Measurements from ENCODE around the gene KCNH2. TPM values are rescaled to one million over a fixed set of nuclear protein-coding genes. Genes with fewer than 3 reads are reported as not detected.

The KCNH2 gene
- total RNA-seq, 1 donor from 2014 or later: 2.1 TPM

DNA sequence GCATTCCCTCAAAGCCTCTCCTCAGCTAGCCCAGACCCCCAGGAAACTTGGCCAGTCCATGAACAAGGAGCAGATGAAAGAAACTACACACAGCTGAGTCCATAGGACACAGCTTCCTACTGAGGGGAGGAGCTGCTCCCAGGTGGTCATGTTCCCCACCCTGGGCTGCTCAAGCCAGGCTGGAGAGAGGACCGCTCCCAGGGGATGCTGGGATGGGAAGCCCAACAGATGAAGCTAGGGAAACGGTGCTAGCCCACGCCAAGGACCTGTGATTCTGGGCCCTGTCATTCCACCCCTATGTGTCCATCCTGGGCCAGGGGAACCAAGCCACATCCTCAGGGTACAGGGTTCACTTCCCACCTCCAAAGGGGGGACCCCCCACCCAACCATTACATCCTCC, 19.0 kb downstream of the KCNH2 start:
- Histone ChIP-seq H3K27me3 (ENCODE audit: control insufficient read depth, insufficient read depth, low read length) (peaks cover 60% of the 10 kb centered on the region), H3K4me3 (ENCODE audit: low read depth, low read length) (no peak overlapping the region), H3K36me3 (ENCODE audit: control insufficient read depth, insufficient read depth, low read length) (no peaks in the 10 kb centered on the region)
- no peak for DNase-seq (ENCODE audit: low read depth)
- TF ChIP-seq, protein P1, sequence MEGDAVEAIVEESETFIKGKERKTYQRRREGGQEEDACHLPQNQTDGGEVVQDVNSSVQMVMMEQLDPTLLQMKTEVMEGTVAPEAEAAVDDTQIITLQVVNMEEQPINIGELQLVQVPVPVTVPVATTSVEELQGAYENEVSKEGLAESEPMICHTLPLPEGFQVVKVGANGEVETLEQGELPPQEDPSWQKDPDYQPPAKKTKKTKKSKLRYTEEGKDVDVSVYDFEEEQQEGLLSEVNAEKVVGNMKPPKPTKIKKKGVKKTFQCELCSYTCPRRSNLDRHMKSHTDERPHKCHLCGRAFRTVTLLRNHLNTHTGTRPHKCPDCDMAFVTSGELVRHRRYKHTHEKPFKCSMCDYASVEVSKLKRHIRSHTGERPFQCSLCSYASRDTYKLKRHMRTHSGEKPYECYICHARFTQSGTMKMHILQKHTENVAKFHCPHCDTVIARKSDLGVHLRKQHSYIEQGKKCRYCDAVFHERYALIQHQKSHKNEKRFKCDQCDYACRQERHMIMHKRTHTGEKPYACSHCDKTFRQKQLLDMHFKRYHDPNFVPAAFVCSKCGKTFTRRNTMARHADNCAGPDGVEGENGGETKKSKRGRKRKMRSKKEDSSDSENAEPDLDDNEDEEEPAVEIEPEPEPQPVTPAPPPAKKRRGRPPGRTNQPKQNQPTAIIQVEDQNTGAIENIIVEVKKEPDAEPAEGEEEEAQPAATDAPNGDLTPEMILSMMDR (IDR thresholded peaks at IDR 0.05; ENCODE audit: insufficient read depth, low read length, poor library complexity, severe bottlenecking): no peak

DNA sequence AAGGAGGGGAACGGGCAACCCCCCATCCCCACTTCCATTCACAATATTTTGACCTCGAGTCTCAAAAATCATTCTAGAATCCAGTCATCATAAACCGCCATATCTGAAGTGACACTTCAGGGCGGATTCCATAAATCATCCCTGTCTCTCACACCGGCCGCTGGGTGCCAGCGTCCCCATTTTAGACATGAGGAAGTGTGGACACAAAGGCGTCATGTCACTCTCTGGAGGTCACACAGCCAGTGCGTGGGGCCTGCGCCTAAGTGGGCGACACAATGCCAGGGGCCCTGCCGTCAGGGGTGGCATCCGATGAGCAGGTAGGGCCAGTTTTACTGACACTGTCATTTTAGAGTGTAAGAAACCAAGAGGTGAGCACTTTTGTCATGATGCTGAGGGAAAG, 19.5 kb downstream of the KCNH2 start:
- H3K36me3 ChIP-seq (ENCODE audit: control insufficient read depth, insufficient read depth, low read length): no peaks in the 10 kb centered on the region
- no peak overlapping the region for H3K4me3 ChIP-seq (ENCODE audit: low read depth, low read length)
- TF ChIP-seq, protein P1 (IDR thresholded peaks at IDR 0.05; ENCODE audit: insufficient read depth, low read length, poor library complexity, severe bottlenecking): no peak
- no peak for DNase-seq (ENCODE audit: low read depth)
- peaks cover 56% of the 10 kb centered on the region for H3K27me3 ChIP-seq (ENCODE audit: control insufficient read depth, insufficient read depth, low read length)

DNA sequence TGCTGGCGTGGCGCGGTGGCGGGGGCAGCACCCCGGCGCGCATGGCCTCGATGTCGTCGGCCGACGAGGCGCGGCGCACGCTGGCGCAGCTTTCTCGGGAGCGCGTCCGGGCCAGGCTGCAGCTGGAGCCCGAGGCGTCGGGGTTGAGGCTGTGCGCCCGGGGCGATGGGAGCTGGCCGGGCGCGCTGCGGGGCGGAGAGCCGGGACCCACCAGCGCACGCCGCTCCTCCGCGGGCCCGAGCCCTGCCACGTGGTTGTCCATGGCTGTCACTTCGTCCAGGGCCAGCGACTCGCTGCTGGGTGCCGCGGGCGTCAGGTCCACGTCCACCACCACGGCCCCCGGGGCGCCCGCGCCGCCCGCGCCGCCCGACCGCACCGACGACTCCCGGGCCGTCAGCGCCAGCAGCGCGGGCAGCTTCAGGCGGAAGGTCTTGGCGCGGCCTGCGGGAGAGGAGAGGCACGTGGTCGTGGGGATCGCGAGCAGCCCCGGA, 20.0 kb downstream of the KCNH2 start:
- H3K36me3 ChIP-seq (ENCODE audit: control insufficient read depth, insufficient read depth, low read length): no peaks in the 10 kb centered on the region
- TF ChIP-seq, protein P1 (IDR thresholded peaks at IDR 0.05; ENCODE audit: insufficient read depth, low read length, poor library complexity, severe bottlenecking): no peak
- peaks cover 55% of the 10 kb centered on the region for H3K27me3 ChIP-seq (ENCODE audit: control insufficient read depth, insufficient read depth, low read length)
- DNase-seq (ENCODE audit: low read depth): no peak
- H3K4me3 ChIP-seq (ENCODE audit: low read depth, low read length): no peak overlapping the region

DNA sequence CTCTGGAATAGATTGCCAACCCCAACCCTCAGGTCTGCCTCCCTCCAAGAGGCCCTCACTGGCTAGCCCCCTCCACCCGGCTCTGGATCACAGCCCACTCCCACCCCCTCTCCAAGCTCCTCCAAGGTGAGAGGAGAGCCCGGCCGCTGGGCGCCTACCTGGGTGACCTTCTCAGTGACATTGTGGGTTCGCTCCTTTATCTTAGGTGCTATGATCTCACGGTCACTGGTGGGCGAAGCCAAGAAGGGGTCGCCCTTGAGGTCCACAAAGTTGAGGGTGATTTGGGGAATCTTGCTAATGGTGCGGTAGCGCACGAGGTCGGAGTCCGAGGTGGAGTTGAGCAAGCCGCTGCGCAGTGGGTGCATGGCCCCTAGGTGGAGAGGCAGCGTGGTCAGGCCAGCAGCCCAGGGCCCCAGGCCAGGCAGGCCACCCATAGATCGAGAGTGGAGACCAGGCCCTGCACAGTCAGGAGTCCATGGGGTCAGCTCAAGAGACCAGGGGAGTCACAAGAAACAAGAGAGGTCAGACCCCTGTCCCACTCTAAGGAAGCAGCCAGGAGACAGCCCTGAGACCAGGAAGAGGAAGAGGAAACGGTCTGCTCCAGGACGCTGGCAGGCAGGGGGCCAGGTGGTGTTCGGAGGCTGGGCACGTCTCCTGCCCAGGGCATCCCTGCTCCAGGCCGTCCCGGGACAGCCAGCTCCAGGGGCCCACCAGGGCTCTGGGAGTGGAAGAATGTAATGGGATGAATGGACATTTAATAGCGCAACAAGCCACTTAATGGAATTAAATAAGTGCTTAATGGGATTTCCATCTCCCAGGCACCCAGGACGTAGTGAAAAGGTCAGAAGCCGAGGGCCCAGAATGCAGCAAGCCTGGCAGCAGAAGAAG, 20.7 kb downstream of the KCNH2 start:
- TF ChIP-seq, protein P1 (IDR thresholded peaks at IDR 0.05; ENCODE audit: insufficient read depth, low read length, poor library complexity, severe bottlenecking): no peak
- Histone ChIP-seq H3K36me3 (ENCODE audit: control insufficient read depth, insufficient read depth, low read length) (no peaks in the 10 kb centered on the region), H3K27me3 (ENCODE audit: control insufficient read depth, insufficient read depth, low read length) (peaks cover 51% of the 10 kb centered on the region), H3K4me3 (ENCODE audit: low read depth, low read length) (no peak overlapping the region)
- DNase-seq (ENCODE audit: low read depth): no peak

DNA sequence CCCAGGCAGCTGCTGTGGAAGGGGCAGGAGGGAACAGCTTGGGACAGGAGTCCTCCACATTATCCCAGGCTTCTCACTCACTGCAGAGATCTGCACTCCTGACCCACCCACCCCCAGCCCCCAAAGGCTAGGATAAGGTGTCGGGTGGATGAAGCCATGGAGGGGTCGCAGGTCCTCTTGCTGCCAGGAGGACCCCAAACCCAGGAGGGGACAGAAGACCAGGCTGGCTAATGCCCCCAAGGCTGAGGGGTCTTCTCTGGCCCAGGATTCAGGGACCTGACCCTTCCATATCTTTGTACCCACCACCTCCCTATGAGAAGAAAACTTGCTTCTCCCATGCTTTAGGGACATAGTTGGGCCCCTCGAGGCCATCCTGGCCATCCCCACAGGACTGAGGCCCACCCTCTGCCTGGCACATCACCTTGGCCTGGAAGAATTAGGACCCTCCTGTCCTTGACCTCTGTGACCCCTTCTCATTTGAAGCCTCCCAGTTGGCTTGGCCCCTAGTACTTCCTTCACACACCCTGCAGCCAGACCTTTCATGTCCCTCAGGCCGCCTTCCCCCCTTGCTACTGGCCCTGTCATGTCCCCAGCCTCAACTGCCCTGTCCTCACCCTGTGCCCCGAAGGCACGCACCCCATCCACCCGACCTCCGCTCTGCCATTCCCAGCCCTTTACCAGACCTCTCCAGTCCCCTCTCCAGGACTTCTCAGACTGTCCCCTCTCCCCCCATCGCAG, 21.6 kb downstream of the KCNH2 start:
- Histone ChIP-seq H3K27me3 (ENCODE audit: control insufficient read depth, insufficient read depth, low read length) (peaks cover 45% of the 10 kb centered on the region), H3K4me3 (ENCODE audit: low read depth, low read length) (no peak overlapping the region), H3K36me3 (ENCODE audit: control insufficient read depth, insufficient read depth, low read length) (no peaks in the 10 kb centered on the region)
- no peak for DNase-seq (ENCODE audit: low read depth)
- TF ChIP-seq, protein P1 (IDR thresholded peaks at IDR 0.05; ENCODE audit: insufficient read depth, low read length, poor library complexity, severe bottlenecking): no peak

All from kidney epithelial cell (primary cell).